Measurements from ENCODE around the gene RRP7A.
A peak's percentile ranks its signal among the peaks of the same experiment; 100 is the strongest.
"Not testable (repeated sequence)": the region's sequence is repeated elsewhere in the genome, so short reads cannot be mapped to it uniquely, and the experiment has no call there.

Gene RRP7A

DNA sequence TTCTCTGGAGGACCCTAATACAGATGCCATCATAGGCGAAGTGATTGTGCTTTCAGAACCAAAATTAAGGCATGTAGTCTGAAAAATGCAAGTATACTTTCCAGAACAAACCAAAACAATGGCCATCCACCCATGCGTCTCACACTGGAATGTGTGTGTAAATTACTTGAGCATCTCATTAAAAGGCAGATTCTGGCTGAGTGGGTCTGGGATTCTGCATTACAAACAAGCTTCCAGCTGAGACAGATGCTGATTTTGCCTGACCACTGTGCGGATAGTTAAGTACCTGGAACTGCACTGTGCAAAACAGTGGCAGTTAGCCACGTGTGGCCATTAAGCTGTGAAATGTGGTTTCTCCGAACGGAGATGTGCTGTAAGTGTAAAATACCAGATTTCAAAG is 26.2 kb downstream of the RRP7A start:
- no peak for DNase-seq

DNA sequence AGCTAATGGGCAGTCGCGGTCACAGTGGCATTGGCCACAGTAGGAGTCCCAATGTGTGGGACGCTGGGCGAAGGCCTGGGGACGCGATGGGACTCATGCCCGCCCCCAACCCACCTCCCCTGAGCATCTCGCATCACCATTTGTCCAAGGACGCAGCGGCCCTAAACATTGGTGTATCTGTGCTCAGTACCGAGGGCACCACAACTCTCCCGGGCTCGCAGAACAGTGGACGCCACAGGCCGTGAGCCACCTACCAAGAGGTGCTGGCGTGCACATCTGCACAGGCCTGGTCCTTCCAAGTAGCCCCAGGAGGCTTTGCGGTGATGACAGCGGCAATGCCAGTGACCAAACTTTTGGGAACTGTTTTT is 27.3 kb downstream of the RRP7A start:
- DNase-seq: no peak

GRCh38 chr22:42490243-42490832 is 29.3 kb downstream of the RRP7A start:
- no peak for DNase-seq

DNA sequence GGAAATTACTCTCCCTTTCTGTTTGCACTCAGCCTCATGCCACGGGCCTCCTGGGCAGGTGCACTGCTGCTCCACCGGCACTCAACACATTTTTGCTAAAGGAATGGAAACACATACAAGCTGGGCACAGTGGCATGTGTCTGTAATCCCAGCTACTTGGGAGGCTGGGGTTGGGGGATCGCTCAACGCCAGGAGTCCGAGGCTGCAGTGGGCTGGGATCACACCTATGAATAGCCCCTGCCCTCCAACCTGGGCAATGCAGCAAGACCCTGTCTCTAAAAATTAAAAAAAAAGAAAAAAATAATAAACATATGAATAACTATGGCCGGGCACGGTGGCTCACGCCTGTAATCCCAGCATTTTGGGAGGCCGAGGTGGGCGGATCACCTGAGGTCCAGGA is 30.6 kb downstream of the RRP7A start:
- DNase-seq: no peak

DNA sequence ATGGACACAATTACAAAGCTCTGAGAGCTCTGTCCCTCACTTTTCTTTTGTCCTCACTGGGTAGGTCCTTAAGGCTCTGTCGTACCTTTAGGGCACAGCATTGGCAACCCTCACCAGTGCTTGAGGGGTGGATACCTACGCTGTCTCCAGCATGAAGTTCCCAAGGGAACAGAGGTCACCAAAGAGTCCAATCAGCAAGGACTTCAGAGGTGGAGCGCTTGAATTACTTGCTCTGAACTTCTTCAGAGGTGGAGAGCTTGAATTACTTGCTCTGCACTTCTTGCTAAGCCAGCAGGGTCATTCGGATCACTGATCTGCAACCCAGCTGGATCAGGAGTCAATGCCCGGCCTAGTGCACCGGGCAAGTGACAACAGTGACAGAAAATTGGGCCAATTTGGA is 35.1 kb downstream of the RRP7A start:
- DNase-seq: no peak

GRCh38 chr22:42483610-42484223 is 35.9 kb downstream of the RRP7A start:
- not testable (repeated sequence) for DNase-seq

DNA sequence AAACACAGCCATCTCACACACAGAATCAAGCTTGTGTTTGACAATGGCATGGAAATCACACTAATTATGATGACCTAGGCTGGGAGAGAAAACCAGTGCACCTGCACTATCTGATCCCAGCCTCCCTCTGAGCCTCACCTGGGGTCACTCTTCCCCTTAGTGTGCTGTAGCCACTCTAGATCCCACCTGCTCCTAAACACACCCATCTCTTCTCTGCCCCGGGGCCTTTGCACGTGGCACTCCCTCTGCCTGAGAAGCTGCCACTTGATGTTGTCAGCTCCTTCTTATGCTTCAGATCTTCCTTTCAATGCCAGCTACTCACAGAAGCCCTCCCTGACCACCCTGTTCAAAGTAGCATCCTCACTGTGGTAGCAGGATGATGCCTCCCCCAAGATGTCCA is 44.5 kb downstream of the RRP7A start:
- no peak for DNase-seq

DNA sequence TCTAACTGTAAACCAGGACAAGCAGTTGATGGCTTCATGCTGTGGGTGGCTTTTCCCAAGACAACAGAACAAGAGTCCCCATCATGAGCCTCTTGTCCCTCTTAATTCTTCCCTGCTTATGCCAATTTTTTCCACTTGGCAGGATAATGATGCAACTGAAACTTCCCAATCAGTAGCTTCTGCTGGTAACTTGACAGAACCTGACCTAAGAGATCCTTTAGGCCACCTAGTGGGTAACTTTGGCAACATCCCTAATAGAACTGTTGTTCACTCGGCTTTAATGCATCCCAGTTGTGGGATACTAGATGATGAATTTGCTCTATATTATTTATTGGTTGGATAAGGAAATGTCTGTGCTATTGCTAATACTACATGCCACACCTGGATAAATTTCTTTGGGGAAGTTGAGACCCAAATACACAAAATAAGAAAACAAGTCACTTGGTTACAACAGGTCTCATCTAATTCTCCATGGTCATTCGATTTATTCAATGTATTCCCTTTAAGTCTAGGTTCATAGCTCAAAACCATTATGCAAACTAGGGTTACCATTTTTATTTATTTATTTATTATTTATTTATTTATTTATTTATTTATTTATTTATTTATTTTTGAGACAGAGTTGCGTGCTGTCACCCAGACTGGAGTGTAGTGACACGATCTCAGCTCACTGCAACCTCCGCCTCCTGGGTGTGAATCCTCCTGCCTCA is 46.0 kb downstream of the RRP7A start:
- peak; percentile 20 for DNase-seq

- no peak for DNase-seq
Measured at GRCh38 chr22:42472671-42473070, 46.9 kb downstream of the RRP7A start.

GRCh38 chr22:42471441-42471840 is 48.2 kb downstream of the RRP7A start:
- no peak for DNase-seq

DNA sequence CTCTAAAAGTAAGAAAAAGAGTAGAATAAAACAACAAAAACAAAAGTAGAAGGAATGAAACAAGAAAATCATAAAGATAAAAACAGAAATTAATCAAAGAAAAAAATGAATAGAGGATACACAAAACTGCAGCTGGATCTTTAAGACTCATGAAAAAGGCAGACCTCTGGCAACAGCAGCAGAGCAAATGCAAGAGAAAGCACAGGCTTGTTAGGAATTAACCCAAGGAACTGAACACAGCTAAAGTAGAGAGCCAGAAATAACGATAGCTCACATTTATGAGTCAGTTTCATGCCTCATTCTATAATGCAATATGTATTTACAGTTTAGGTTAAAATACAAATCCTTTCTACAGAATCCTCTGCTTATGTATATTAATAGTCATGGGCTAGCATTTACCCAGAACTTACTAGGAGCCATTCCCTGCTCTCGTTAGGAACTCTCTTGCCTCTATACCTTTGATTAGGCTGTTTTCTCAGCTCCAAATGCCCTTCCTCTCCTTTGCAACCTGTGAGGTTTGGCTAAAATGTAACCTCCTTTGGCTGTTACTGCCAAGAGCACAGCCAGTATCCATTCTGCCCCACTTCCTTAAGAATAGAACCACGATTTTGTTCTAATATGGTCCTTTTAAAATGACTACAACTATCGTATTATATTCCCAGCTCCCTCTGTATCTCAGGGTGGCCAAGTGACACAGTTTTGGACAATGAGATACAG is 49.1 kb downstream of the RRP7A start:
- no peak for DNase-seq

GRCh38 chr22:42468841-42469240 is 50.8 kb downstream of the RRP7A start:
- DNase-seq: no peak

GRCh38 chr22:42462016-42462415 is 57.6 kb downstream of the RRP7A start:
- no peak for DNase-seq

GRCh38 chr22:42461511-42461910 is 58.1 kb downstream of the RRP7A start:
- no peak for DNase-seq
